Measurements from ENCODE around the gene SYNPO2. TPM values are rescaled to one million over a fixed set of nuclear protein-coding genes. Genes with fewer than 3 reads are reported as not detected.
"Not testable (repeated sequence)": the region's sequence is repeated elsewhere in the genome, so short reads cannot be mapped to it uniquely, and the experiment has no call there.

Gene SYNPO2
- total and polyA plus RNA-seq, 2 of the 8 experiments (the other 6 are each of a cell fraction or from before 2014, with no cell fraction given), result 0.50 to 4.2 TPM

GRCh38 chr4:119059221-119059620 lies 170.6 kb downstream of the SYNPO2 start (continued):
- no peak for TF ChIP-seq RXRA (IDR thresholded peaks at IDR 0.05; ENCODE audit: insufficient read depth, low read depth, low read length)
- TF ChIP-seq NRF1 (IDR thresholded peaks at IDR 0.05; ENCODE audit: low read depth, low read length), result no peak

DNA sequence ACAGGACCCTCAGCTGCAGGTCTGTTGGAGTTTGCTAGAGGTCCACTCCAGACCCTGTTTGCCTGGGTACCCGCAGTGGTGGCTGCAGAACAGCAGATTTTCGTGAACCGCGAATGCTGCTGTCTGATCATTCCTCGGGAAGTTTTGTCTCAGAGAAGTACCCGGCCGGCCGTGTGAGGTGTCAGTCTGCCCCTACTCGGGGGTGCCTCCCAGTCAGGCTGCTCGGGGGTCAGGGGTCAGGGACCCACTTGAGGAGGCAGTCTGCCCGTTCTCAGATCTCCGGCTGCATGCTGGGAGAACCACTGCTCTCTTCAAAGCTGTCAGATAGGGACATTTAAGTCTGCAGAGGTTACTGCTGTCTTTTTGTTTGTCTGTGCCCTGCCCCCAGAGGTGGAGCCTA lies 178.5 kb downstream of the SYNPO2 start:
- POLR2A ChIA-PET (ENCODE audit: partially characterized antibody), result interaction anchor here (1.4 kb wide), 1 partner anchor 145 kb away, joined by 7 read pairs; the partner anchor contains the start of gene USP53
- H3K56ac ChIP-seq (replicated peaks; ENCODE audit: insufficient read length, low read depth, low read length); H4K20me1 ChIP-seq (replicated peaks in 1 of 2; ENCODE audit: control insufficient read depth in 1 of 2, insufficient read depth in 2 of 2, low read length in 2 of 2); H4K91ac ChIP-seq (replicated peaks; ENCODE audit: insufficient read length, low read length); H2AK5ac ChIP-seq (ENCODE audit: low read depth, low read length); H2BK20ac ChIP-seq (ENCODE audit: low read length); H3K9ac ChIP-seq (replicated peaks in 1 of 4; ENCODE audit: extremely low read depth in 1 of 4, low read depth in 3 of 4, low read length in 3 of 4); H3K27me3 ChIP-seq (replicated peaks in 1 of 4; ENCODE audit: control insufficient read depth in 3 of 4, extremely low read depth in 1 of 4, insufficient read depth in 3 of 4, low read length in 3 of 4); H2BK120ac ChIP-seq (replicated peaks; ENCODE audit: low read depth, low read length); H2BK15ac ChIP-seq (ENCODE audit: low read length); H3K4ac ChIP-seq (replicated peaks; ENCODE audit: insufficient read length, low read depth, low read length); H3K9me3 ChIP-seq (ENCODE audit: insufficient read depth in 2 of 2, low read depth in 1 of 2, low read length in 1 of 2); H2BK12ac ChIP-seq (ENCODE audit: low read depth, low read length); H3K36me3 ChIP-seq (ENCODE audit: control insufficient read depth in 2 of 4, insufficient read depth in 4 of 4, low read length in 3 of 4); H3K23me2 ChIP-seq (ENCODE audit: low read depth, low read length); H2BK5ac ChIP-seq (ENCODE audit: low read depth, low read length); H4K5ac ChIP-seq (ENCODE audit: insufficient read length, low read depth, low read length); H2AFZ ChIP-seq (ENCODE audit: low read length); H3K4me1 ChIP-seq (replicated peaks in 1 of 4; ENCODE audit: control insufficient read depth in 3 of 4, insufficient read depth in 4 of 4, low read length in 3 of 4); H3K79me2 ChIP-seq (ENCODE audit: control insufficient read depth in 1 of 2, insufficient read depth in 2 of 2, low read length in 2 of 2); H3K14ac ChIP-seq (ENCODE audit: insufficient read length); H3K23ac ChIP-seq (ENCODE audit: insufficient read length); H4K8ac ChIP-seq (ENCODE audit: extremely low read depth, insufficient read depth, low read length); H3K79me1 ChIP-seq (ENCODE audit: low read depth, low read length); FAIRE-seq; CTCF ChIA-PET (ENCODE audit: partially characterized antibody); H3K27ac ChIP-seq (ENCODE audit: low read depth, low read length); H3K18ac ChIP-seq (ENCODE audit: extremely low read depth, low read length): not testable (repeated sequence)
- Histone ChIP-seq H3K4me3 (ENCODE audit: extremely low read depth in 1 of 4, insufficient read depth in 2 of 4, low read depth in 3 of 4, low read length in 4 of 4) (peak overlapping the region in 2 of 4 experiments; percentile 10 to 41; a peak in 3 of 8 replicates), H3K4me2 (ENCODE audit: insufficient read depth in 1 of 2, low read depth in 2 of 2, low read length in 2 of 2) (peak overlapping the region; percentile 55 to 61; a peak in 2 of 4 replicates)
- 15% methylated on average over 12 of the region's 12 CpGs; no CpG with 5 or more reads in 1 of the 2 experiments for WGBS, 2 experiments (ENCODE audit: extremely low coverage in 1 of 2, insufficient coverage in 1 of 2, insufficient read length in 1 of 2, insufficient replicate concordance in 2 of 2, low coverage in 1 of 2, low lambda C conversion rate in 2 of 2, missing lambda C conversion rate in 1 of 2)
- DNase-seq (ENCODE audit: low read depth in 1 of 2, low spot score in 2 of 2), result peak in 1 of 2 experiments; percentile 65

Data from H1 (cell line).